ENCODE data around the gene PIM3.
"Not testable (repeated sequence)": the region's sequence is repeated elsewhere in the genome, so short reads cannot be mapped to it uniquely, and the experiment has no call there.

The PIM3 gene

GRCh38 chr22:49966774-49967705, 6.5 kb downstream of the PIM3 start:
- DNase-seq = peak; percentile 49

GRCh38 chr22:49967706-49968208, 7.2 kb downstream of the PIM3 start:
- DNase-seq = no peak

GRCh38 chr22:49968313-49968830, 7.8 kb downstream of the PIM3 start:
- DNase-seq = no peak

DNA sequence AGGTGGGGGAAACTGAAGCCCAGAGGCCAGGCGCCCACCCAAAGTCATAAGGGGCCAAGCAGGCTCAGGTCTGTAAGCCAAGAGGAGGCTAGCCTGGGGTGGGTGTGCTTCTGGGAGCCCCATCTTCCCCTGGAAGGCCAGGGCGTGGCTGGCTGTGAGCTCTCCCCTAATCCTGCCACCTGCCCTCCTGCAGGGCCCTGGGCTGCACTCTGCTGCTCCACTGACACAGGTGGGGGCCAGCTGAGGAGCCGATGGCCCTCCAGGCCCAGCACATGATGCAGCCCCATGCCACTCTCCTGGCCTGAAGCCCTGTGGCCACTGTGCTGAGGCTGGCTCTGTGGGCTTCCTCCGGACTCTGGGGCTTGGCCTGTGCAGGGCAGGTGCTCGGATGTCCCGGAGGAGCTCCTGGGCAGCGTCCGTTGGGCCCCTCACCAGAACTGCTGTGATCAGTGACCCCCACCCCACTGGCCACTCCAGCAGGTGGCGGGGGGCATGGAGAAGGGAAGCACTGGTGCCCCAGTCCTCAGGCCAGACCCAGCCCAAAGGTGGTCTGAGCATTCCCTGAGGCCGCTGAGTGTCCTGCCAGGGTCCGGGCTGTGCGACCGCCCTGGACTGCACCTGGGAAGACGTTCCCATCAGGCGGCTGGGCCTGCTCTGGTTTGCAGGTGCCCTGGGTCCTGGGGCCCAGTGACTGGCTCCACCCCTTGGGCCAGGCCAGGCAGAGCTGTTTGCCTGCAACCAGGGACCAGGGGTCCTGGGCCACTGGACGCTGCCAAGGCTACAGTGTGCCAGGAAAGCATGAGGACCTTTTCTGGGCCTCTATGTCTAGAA, 8.5 kb downstream of the PIM3 start:
- no peak for DNase-seq

GRCh38 chr22:49969751-49970527, 9.4 kb downstream of the PIM3 start:
- no peak for DNase-seq

DNA sequence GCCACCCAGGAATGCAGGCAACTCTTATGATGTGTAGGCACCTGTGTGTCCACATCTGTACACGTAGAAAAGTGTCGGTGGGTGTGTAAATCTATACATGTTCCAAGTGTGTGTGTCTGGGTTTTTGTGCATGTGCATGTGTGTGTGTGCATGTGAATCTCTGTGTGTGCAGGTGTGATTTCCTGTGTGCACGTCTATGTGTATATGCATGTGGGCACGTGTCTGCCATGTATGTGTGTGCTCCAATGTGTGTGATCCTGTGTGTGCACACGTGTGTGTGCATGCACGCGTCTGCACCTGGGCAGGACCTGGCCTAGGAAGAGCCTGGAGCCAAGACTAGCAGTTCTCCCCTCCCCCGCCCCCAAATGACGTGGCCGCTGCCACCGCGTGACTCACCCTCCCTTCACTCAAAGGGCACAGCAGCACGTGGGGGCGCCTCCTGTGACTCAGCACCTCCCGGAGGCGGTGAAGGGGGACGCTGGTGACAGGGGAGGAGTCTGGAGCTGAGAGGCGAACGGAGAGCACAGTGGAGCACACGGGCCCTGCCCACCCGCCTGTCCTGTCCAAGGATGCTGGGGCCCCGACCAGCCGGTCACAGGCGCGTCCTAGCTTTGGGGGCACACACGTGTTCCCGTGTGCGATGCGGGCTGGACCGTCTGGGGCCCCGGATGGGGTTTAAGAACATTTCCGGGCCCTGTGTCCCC, 10.1 kb downstream of the PIM3 start:
- peak; percentile 66 for DNase-seq

DNA sequence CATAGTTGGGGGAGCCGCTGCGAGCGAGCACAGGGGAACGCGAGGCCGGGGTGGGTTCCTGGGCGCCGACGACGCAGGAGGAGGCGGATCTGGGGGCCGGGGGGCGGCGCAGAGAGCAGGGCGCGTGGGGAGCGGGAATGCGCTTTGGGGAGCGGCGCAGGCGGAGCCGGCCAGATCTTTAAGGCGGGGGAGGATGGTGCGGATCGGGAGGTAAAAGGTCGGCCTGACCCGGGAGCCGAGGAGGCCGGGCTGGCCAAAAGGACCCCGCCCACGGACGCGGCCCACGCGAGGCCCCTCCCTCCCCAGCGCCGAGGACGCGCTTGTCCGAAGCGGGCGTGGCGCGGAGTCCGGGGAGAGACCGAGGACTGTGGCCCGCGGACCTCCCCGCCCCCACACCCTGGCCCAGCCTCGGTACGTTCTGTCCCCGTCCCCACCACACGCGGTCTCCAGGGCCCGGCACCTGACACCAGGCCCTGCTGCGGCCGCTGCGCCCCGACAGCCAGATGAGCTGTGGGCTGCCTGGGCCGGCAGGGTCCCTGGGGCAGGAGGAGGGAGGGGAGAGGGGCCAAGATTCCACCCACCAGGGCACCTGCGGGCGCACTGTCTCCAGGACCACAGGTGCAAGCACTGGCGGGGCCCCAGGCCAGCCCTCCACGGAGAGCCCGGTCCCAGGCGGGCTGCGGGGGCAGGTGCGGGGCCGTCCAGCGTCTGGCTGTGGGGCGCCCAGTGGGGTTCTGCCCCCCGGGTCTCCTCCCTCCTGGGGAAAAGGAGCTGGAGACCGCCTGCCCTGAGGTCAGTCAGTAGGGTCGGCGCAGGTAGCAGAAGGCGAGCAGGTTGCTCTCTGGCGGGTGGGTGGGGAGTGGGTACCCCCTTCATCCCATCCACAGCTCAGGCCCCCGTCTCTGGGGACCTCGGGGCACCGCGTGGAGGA, 10.9 kb downstream of the PIM3 start:
- DNase-seq = peak; percentile 55

DNA sequence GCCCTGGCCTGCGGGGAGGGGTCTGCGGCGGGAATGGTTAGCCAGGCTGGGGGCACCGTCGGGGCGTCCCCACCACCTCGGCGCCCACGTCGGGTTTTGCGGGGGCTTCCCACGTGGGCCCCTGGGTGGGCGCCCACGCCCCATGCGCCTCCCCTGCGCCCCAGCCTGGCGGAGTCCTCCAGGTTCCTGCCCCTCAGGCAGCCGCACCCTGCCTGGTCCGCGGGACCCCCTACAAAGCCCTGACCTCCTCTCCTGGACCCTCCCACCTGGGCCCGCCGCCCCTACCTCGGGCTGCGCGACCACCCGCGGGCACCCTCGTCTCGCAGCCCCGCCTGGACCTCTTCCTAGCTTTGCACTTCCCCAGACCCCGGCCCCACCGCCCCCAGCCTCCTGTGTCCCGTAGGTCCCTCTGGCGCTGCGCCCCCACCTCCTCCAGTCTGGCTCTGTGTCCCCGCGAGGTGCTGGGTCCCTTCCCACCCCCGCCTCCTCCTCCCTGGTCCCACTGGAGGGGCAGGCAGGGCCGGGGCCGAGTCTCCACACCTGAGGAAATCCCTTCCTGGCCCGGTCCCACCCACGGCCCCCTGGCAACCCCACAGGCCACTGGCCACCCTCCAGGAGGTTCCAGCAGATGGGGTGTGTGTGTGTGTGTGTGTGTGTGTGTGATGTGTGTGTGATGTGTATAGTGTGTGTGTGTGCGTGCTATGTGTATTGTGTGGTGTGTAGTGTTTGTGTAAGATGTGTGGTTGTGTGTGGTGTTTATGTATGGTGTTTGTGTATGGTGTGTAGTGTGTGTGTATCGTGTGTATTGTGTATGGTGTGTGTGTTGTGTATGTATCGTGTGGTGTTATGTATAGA, 11.8 kb downstream of the PIM3 start:
- DNase-seq = no peak

- DNase-seq = no peak
Measured at GRCh38 chr22:49973018-49973961, 12.7 kb downstream of the PIM3 start.

DNA sequence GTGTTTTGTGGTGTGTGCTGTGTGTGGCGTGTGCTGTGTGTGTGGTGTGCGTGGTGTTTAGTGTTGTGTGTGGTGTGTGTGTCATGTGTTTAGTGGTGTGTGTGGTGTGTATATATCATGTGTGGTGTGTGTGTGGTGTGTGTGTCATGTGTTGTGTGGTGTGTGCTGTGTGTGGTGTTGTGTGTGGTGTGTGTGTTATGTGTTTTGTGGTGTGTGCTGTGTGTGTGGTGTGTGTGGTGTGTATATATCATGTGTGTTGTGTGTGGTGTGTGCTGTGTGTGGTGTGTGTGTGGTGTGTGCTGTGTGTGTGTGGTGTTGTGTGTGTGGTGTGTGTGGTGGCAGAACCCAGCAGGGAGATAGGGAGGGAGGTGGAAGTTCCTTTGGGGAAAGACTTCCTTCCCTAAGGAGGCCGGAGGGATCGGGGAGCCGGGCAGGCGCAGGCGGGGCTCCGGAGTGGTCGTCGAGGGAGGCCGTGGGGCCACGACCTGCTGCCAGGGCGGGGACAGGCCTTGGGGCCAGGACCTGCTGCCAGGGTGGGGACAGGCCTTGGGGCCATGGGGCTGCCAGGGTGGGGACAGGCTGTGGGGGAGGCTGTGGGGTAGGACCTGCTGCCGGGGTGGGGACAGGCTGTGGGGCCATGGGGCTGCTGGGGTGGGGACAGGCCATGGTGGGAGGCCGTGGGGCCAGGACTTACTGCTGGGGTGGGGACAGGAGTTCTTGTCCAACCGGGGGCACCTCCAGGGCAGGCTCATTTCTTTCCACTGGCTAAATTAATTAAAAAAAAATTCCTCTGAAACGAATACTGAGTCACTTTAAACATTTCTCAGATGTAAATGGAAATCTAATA, 15.2 kb downstream of the PIM3 start:
- no peak for DNase-seq

DNA sequence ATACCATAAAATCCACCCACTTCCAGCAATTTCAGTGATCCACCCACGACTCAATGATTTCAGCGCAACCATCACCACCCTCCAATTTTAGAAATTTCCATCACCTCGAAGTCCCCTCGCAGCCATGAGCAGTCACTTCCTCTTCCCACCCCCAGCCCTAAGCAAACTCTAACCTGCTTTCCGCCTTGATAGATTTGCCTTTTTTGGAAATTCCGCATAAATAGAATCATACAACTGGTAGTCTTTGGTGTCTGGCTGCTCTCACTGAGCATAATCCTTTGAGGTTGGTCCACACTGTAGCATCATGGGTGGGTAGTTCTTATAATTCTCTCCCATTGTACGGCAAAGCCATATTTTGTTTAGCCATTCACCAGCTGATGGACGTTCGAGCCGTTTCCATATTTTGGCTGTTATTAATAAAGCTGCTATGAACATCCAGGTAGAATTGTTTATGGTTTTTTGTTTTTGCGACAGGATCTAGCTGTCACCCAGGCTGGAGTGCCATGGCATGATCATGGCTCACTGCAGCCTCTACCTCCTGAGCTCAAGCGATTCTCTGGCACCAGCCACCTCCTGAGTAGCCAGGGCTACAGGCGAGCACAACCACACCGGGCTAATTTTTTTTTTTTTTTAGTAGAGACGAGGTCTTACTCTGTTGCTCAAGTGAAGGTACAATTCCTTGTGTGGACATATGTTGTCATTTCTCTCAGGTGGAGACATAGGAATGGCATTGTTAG, 16.0 kb downstream of the PIM3 start:
- DNase-seq = no peak

DNA sequence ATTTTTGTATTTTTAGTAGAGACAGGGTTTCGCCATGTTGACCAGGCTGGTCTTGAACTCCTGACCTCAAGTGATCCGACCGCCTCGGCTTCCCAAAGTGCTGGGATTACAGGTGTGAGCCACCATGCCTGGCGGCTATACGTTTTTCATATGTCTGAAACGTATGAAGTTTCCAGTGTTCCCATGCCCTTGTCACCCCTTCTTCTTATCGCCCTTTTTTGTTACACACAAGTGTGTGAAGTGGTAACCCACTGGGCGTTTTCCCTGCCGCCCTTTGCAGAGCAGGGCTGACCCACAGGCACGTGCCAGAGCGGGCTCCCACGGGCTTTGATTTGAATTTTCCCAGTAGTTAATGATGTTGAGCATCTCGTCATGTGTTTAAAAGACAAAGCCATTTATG, 17.0 kb downstream of the PIM3 start:
- DNase-seq = no peak

GRCh38 chr22:49979587-49980264, 19.2 kb downstream of the PIM3 start:
- DNase-seq = no peak

GRCh38 chr22:49981799-49982198, 21.2 kb downstream of the PIM3 start:
- not testable (repeated sequence) for DNase-seq

DNA sequence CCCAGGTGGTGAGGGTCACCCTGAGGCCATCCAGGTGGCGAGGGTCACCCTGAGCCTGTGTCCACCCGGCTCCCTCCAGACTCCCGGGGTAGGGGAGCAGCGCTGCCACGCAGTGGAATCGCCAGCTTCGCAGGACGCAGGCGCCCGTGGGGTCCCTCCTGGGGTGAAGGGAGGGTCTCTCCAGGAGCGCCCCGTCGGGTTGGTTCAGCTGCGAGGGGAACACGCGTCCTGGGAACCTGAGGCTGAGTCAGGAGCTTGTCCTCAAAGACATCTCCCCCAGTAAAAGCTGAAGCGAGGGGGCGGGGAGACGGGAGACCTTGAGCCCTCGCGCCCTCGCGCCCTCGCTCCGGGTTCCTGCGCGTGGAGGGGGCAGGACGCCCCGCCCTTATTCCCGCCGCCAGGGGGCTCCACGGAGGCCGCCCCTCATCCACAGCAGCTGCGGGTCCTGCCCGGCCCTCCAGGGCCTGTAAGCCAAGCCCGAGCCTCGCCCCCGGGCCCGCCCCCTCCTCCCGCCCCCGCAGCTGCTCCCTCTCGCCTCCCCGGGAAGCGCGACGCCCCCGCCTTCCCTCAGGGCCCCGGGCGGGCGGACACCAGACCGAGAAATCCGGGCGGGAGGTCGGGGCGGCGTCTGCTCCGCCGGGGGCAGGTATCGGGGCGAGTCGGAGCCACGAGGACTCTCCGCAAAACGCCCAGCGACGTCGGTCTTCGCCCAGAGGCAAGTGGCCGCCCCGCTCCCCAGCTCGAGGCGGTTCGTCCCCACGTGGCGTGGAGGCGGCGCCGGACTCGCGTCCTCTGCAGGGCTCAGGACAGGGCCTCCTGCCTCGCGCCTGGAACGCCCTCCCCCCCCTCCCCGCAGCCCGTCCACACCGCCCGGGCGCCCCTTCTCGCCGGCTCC, 22.8 kb downstream of the PIM3 start:
- DNase-seq = no peak
